Central memory CD8-positive, alpha-beta T cell (primary cell): ENCODE results near the gene POLR1D.

ENCODE experiments used
- ATAC-seq: fragments of 150-1000 bp; cut with Tn5 transposase; replicated peaks from 2 replicates; pipeline ENCODE4 v1.10.0; 2022; ENCODE audit warnings: mild to moderate bottlenecking, moderate FRiP score, moderate number of reproducible peaks; ENCODE audit not compliant: poor library complexity, severe bottlenecking; ENCODE audit errors: extremely low read depth
- DNase-seq, 2 donors: peaks; one replicate each; pipeline ENCODE4 v3.0.0; 2021; ENCODE audit warnings: low spot score in 2 of 2
- H3K27ac Mint-ChIP-seq: one replicate; pipeline ENCODE4 v1.8.0; 2022; ENCODE audit warnings: low read depth, mild to moderate bottlenecking, moderate library complexity, mixed read lengths
- H3K27me3 Mint-ChIP-seq: one replicate; pipeline ENCODE4 v1.8.0; 2022; ENCODE audit warnings: mixed read lengths
- H3K36me3 Mint-ChIP-seq: one replicate; pipeline ENCODE4 v1.8.0; 2022; ENCODE audit warnings: mild to moderate bottlenecking, moderate library complexity, mixed read lengths; ENCODE audit not compliant: insufficient read depth
- H3K4me1 Mint-ChIP-seq: one replicate; pipeline ENCODE4 v1.8.0; 2022; ENCODE audit warnings: mixed read lengths
- H3K4me3 Mint-ChIP-seq: one replicate; pipeline ENCODE4 v1.8.0; 2022; ENCODE audit warnings: mild to moderate bottlenecking, moderate library complexity, mixed read lengths
- H3K9me3 Mint-ChIP-seq: one replicate; pipeline ENCODE4 v1.8.0; 2022; ENCODE audit warnings: mixed read lengths

The POLR1D gene, protein sequence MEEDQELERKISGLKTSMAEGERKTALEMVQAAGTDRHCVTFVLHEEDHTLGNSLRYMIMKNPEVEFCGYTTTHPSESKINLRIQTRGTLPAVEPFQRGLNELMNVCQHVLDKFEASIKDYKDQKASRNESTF

DNA sequence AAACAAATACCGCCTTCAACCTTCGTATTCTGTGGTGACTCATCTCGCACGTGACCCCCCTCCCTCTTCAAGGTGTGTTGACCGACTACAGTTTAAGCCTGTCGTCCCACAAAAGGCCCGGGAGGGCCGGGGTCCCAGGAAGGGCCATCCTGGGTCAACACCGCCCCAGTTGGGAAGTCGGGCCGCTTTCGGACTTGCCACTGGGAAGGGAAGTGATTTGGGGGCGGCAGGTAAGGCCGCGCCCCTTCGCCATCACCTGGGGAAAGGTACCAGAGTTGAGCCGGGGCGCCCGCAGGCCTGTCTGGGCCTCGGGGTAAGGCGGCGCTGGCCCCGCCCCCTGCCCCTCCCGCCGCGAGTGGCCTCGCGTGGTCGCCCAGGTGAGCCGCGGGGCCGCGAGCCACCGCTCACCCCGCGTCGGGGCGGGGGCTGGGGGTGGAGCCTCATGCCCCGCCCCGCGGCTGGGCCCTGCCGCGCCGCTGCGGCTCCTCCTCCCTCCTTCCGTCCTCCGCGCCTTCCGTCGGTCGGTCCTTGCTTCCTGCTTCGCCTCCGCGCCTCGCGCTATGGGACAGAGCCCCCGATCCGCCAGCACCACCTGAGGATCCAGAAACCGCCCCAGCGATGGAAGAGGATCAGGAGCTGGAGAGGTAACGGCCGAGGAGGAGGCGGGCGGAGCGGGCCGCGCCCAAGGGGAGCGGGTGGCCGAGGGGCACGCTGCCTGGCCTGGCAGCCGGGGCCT lies at the start of gene POLR1D:
POLR1D (plus strand) TSS at position 527 of the 736 bp plus-strand sequence; CDS start at position 619, 92 bp downstream.
- Mint-ChIP-seq H3K27ac (peak within 1 kb of the TSS; percentile 88), H3K36me3 (peaks cover 15% of the 10 kb centered on the region), H3K4me1 (peaks cover 64% of the 10 kb centered on the region), H3K9me3 (no peaks in the 10 kb centered on the region), H3K27me3 (no peaks in the 10 kb centered on the region), H3K4me3 (peak within 1 kb of the TSS; percentile 83)
- DNase-seq: peak; percentile 69 to 79
- ATAC-seq: peak; percentile 73

- Mint-ChIP-seq H3K4me1 (peaks cover 27% of the 10 kb centered on the region), H3K27me3 (no peaks in the 10 kb centered on the region), H3K36me3 (peaks cover 4% of the 10 kb centered on the region), H3K27ac (no peak overlapping the region), H3K4me3 (no peak overlapping the region), H3K9me3 (no peaks in the 10 kb centered on the region)
- no peak for DNase-seq
- ATAC-seq: no peak
Measured at GRCh38 chr13:27572234-27572901, 49.3 kb upstream of the POLR1D start.

DNA sequence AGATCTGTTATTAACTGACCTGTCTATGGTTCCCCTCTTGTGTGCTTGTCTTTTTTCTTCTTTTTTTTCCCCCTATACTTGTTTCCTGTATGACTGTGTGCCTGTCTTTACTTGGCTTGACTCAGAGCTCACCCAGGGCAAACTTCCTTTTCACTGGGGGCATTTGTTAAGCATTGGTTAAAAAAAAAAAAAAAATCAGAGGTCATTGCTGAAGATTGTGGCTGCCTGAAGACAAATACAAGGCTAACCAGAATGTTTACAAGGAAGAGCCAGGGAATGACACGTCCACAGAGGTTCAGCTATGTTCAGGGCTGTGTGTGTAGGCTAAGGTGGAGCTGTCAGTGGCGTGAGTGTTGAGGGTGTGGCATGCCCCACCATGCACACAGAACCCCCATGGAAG lies 48.4 kb upstream of the POLR1D start:
- Mint-ChIP-seq H3K4me3 (no peak overlapping the region), H3K9me3 (no peaks in the 10 kb centered on the region), H3K27me3 (no peaks in the 10 kb centered on the region), H3K36me3 (peaks cover 4% of the 10 kb centered on the region), H3K4me1 (peaks cover 32% of the 10 kb centered on the region), H3K27ac (no peak overlapping the region)
- DNase-seq (no peak), ATAC-seq (no peak)

DNA sequence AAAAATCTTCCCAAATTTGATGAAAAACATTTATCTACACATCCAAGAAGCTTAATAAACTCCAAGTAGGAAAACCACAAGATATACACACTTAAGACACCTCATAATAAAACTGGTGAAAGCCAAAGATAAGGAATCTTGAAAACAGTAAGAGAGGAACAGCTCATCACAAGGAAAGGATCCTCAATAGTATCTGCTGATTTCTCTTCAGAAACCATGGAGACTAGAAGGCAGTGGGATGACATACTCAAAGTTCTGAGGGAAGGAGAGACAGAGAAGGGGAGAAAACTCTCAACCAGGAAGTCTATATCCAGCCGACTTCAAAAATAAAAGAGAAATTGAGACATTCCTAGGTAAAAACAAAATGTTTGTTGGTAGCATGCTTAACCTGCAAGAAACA lies 47.0 kb upstream of the POLR1D start:
- DNase-seq (no peak), ATAC-seq (no peak)
- Mint-ChIP-seq H3K27ac (no peak overlapping the region), H3K4me1 (peaks cover 32% of the 10 kb centered on the region), H3K4me3 (no peak overlapping the region), H3K36me3 (peaks cover 3% of the 10 kb centered on the region), H3K9me3 (no peaks in the 10 kb centered on the region), H3K27me3 (no peaks in the 10 kb centered on the region)

DNA sequence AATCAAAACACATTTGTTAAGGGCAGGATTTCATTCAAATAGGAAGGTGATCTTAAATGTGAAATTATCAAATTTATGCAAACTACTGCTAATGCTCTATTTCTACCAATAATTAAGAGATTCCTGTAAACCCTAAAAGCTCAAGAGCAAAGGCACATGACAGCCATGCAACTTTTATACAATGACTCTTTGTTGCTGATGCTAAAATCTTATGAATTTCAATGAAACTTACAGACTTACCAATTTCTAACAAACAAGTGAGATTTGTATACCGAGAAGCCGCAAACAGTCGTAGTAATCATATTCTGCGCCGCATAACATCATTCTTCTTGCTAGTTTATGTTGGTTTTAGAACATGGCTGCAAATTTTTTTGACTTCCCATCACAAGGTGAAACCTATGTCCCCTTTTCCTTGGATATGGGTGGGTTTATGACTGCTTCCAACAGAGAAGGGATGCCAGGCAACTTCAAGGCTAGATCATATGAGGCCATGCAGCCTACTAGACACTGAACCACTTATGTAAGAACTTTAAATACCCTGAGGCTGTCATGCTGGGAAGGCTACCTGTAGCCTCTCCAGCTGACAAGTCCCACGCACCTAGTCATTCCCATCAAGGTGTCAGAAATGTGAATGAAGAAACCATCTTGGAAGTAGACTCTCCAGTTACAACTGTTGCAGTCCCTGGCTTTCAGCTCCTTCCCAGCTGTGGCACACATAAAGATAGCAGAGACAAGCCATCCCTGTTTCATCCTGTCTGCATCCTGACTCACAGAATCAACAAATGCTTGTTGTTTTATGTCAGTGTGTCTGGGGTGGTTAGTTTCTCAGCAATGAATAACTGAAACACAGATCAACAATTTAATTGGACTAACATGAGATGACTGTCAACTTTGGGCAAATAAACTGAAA lies 43.3 kb upstream of the POLR1D start:
- H3K27ac Mint-ChIP-seq: no peak overlapping the region
- ATAC-seq (no peak), DNase-seq (no peak)
- H3K27me3 Mint-ChIP-seq: no peaks in the 10 kb centered on the region
- H3K9me3 Mint-ChIP-seq: no peaks in the 10 kb centered on the region
- no peak overlapping the region for H3K4me3 Mint-ChIP-seq
- H3K4me1 Mint-ChIP-seq: peaks cover 25% of the 10 kb centered on the region
- H3K36me3 Mint-ChIP-seq: peaks cover 3% of the 10 kb centered on the region

DNA sequence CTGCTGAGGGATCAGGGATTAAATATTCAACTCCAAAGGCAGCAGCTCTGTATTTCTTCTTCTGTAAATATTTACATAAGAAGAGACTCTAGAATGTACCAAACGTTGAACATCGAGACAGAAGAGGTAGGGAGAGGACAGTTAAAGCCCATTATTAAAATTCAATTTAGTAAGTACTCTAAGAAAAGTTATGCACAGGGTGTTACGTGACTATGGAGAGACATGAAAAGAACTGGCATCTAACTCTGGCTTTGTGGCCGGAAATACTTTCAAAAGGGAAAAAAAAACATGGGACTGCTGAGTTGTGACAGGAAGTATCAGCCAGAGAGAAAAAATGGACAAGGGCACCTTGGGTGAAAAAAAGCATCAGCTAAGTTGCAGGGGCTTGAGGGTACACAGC lies 38.0 kb upstream of the POLR1D start:
- H3K9me3 Mint-ChIP-seq: no peaks in the 10 kb centered on the region
- peaks cover 19% of the 10 kb centered on the region for H3K4me1 Mint-ChIP-seq
- ATAC-seq (no peak), DNase-seq (no peak)
- peaks cover 1% of the 10 kb centered on the region for H3K36me3 Mint-ChIP-seq
- no peaks in the 10 kb centered on the region for H3K27me3 Mint-ChIP-seq
- H3K27ac Mint-ChIP-seq: peak overlapping the region; percentile 68
- H3K4me3 Mint-ChIP-seq: peak overlapping the region; percentile 29

DNA sequence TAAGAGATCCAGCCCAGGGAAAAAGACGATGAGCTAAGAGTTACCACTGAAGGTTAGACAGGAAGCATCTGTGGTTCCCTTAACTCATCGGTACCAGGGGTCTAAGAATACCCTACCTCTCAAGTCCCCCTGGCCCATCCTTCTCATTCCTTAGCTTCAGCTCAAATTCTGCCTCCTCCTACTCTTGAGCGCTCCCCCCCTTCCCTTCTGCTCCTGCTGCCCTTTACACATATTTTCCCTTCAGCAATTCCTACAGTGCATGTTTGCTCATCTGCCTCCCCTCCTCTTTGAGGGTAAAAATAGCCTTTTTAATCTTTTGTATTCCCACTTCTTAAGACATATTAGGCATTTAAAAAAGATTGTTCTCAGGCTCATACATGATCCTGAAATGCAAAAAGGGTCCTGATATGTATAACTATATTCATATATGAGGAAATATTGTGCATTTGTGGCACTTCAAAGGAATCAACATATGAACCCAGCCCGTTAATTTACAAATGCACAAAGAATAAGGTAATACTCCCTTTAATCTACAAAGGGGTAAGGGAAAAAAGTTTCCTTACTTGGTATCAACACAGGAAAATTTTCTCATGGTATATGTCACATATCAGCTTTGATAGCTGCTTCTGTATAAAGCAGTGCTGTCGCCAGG lies 34.5 kb upstream of the POLR1D start:
- ATAC-seq (no peak), DNase-seq (no peak)
- Mint-ChIP-seq H3K9me3 (no peaks in the 10 kb centered on the region), H3K4me1 (peaks cover 19% of the 10 kb centered on the region), H3K27ac (no peak overlapping the region), H3K4me3 (no peak overlapping the region), H3K36me3 (peaks cover 1% of the 10 kb centered on the region), H3K27me3 (no peaks in the 10 kb centered on the region)

DNA sequence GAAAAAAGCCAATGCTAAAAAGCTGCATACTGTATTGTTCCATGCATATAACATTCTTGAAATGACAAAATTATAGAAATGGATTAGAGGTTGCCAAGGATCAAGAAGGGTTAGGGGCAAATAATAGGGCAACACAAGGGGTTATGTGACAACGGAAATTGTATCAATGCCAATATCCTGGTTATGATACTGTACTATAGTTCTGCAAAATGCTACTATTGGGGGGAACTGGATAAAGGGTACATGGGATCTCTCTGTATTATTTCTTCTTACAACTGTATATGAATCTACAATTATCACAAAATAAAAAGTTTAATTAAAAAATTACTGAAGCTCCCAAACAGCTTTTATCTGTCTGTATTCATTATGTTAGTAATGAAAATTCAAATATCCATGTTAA lies 33.3 kb upstream of the POLR1D start:
- H3K4me1 Mint-ChIP-seq: peaks cover 17% of the 10 kb centered on the region
- no peaks in the 10 kb centered on the region for H3K9me3 Mint-ChIP-seq
- no peaks in the 10 kb centered on the region for H3K27me3 Mint-ChIP-seq
- H3K36me3 Mint-ChIP-seq: peaks cover 1% of the 10 kb centered on the region
- no peak for ATAC-seq
- H3K27ac Mint-ChIP-seq: no peak overlapping the region
- no peak for DNase-seq
- H3K4me3 Mint-ChIP-seq: no peak overlapping the region

GRCh38 chr13:27592865-27593264 lies 28.8 kb upstream of the POLR1D start:
- H3K27ac Mint-ChIP-seq: no peak overlapping the region
- no peak for DNase-seq
- no peaks in the 10 kb centered on the region for H3K36me3 Mint-ChIP-seq
- H3K4me1 Mint-ChIP-seq: peaks cover 4% of the 10 kb centered on the region
- no peak for ATAC-seq
- no peaks in the 10 kb centered on the region for H3K27me3 Mint-ChIP-seq
- H3K9me3 Mint-ChIP-seq: no peaks in the 10 kb centered on the region
- H3K4me3 Mint-ChIP-seq: no peak overlapping the region

GRCh38 chr13:27593267-27593666 lies 28.4 kb upstream of the POLR1D start:
- ATAC-seq (no peak), DNase-seq (no peak)
- Mint-ChIP-seq H3K27me3 (no peaks in the 10 kb centered on the region), H3K9me3 (no peaks in the 10 kb centered on the region), H3K36me3 (no peaks in the 10 kb centered on the region), H3K4me1 (peaks cover under 1% of the 10 kb centered on the region), H3K27ac (no peak overlapping the region), H3K4me3 (no peak overlapping the region)

GRCh38 chr13:27595055-27595811 lies 26.5 kb upstream of the POLR1D start:
- H3K27me3 Mint-ChIP-seq: no peaks in the 10 kb centered on the region
- no peak overlapping the region for H3K27ac Mint-ChIP-seq
- no peaks in the 10 kb centered on the region for H3K36me3 Mint-ChIP-seq
- ATAC-seq: no peak
- DNase-seq: no peak
- H3K4me1 Mint-ChIP-seq: no peaks in the 10 kb centered on the region
- H3K9me3 Mint-ChIP-seq: no peaks in the 10 kb centered on the region
- H3K4me3 Mint-ChIP-seq: no peak overlapping the region
